T-helper 1 cell treated with Interleukin-12 subunit alpha and Interleukin-12 subunit beta and Interleukin-4 antibody, amounts not matched to agents 30 μg/mL and 1 μg/mL, for 36 hours (primary cell): ENCODE results near the gene VPS18.

Experiments
- H3K27ac Mint-ChIP-seq: one replicate; pipeline ENCODE4 v1.8.0; 2021; ENCODE audit warnings: mild to moderate bottlenecking, mixed read lengths
- H3K27me3 Mint-ChIP-seq: one replicate; pipeline ENCODE4 v1.8.0; 2021; ENCODE audit warnings: low read depth, mixed read lengths
- H3K36me3 Mint-ChIP-seq: one replicate; pipeline ENCODE4 v1.8.0; 2021; ENCODE audit warnings: low read depth, mixed read lengths
- H3K4me1 Mint-ChIP-seq: one replicate; pipeline ENCODE4 v1.8.0; 2021; ENCODE audit warnings: low read depth, mixed read lengths
- H3K4me3 Mint-ChIP-seq: one replicate; pipeline ENCODE4 v1.8.0; 2021; ENCODE audit warnings: mild to moderate bottlenecking, moderate library complexity, mixed read lengths
- H3K9me3 Mint-ChIP-seq: one replicate; pipeline ENCODE4 v1.8.0; 2021; ENCODE audit warnings: mixed read lengths

The VPS18 gene

DNA sequence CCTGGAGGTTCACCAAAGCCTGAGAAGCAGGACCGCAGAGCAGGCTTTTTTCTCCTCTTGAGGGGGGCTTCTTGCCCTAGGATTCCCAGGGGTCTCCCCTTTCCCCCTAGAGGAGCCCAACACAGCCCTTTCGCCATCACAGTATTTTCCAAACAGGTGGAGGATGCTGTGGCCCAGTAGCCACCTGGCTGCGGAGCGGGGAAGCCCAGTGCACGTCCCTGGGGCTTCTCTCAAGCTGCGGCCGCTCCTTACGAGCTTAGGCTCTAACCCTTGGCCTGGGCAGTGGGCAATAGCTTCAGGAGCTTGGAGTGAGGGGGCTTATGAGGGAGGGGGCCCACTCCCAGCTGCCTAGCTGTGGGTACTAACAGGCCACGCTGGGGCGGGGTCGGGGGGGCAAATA lies 23.3 kb downstream of the VPS18 start:
- Mint-ChIP-seq H3K27me3 (peaks cover 9% of the 10 kb centered on the region), H3K9me3 (no peaks in the 10 kb centered on the region), H3K27ac (no peak overlapping the region)

DNA sequence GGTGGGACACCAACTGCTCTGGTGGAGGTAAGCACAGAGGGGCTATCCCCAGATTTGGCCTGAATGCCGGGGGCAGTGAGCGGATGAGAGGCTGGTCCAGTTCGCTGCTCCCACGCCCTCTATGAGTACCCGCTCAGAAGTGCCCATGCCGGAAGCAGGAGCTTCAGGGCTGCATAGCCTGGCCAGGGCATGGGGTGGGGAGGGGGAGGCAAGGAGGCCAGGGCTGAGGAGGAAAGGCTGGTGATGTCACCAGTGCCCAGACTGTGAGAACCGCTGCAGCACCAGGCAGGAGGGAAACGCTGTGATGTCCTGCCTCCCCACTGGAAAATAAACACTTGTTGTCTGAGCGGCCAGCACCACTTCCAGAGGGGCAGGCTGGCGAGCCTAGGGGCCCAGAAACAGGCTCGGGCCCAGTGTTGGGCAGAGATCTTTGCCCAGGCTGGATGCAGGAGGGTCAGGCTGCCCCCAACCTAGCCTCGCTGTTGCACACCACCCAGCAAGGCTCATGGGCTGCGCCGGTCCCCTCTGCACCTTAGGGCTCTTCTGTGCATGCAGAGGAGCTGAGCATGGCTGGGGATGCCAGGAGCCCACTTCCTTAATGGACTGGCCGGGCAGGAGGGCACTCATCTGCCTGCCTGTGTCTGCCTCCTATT lies 24.0 kb downstream of the VPS18 start:
- no peak overlapping the region for H3K27ac Mint-ChIP-seq
- peaks cover 14% of the 10 kb centered on the region for H3K27me3 Mint-ChIP-seq
- H3K4me3 Mint-ChIP-seq: no peak overlapping the region
- no peaks in the 10 kb centered on the region for H3K9me3 Mint-ChIP-seq
- no peaks in the 10 kb centered on the region for H3K4me1 Mint-ChIP-seq
- H3K36me3 Mint-ChIP-seq: no peaks in the 10 kb centered on the region

More for the DNA sequence above, 23.3 kb downstream of the VPS18 start:
- Mint-ChIP-seq H3K4me3 (no peak overlapping the region), H3K4me1 (no peaks in the 10 kb centered on the region), H3K36me3 (no peaks in the 10 kb centered on the region)

DNA sequence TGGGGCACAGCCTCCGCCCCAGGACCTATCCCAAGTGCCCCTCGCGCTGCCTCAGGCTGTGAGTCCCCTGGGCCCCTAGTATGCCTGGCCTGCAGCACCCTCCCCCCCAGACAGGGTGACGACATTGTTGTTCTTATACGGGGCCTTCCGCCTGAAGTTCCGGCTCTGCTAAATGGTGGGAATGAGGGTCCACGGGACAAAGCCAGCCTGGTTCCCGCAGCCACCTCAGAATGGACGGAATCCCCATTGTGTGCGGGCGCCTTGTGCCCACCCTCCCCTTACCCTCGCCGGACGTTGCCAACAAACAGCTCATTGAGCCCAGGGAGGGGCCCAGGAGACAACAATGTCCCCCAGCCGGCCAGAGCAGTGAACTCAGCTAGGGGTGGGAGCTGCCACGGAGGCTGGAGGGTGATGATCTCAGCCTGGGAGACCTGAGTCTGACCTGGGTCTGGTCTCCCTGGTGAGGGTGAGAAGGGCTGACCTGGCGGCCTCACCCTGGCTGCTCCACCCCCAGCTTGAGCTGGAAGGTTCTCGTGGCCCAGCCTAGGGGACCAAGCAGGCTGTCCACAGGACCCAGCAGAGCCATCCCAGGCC lies 24.6 kb downstream of the VPS18 start:
- Mint-ChIP-seq H3K9me3 (no peaks in the 10 kb centered on the region), H3K36me3 (no peaks in the 10 kb centered on the region), H3K4me3 (no peak overlapping the region), H3K27me3 (peaks cover 19% of the 10 kb centered on the region), H3K27ac (no peak overlapping the region), H3K4me1 (no peaks in the 10 kb centered on the region)

DNA sequence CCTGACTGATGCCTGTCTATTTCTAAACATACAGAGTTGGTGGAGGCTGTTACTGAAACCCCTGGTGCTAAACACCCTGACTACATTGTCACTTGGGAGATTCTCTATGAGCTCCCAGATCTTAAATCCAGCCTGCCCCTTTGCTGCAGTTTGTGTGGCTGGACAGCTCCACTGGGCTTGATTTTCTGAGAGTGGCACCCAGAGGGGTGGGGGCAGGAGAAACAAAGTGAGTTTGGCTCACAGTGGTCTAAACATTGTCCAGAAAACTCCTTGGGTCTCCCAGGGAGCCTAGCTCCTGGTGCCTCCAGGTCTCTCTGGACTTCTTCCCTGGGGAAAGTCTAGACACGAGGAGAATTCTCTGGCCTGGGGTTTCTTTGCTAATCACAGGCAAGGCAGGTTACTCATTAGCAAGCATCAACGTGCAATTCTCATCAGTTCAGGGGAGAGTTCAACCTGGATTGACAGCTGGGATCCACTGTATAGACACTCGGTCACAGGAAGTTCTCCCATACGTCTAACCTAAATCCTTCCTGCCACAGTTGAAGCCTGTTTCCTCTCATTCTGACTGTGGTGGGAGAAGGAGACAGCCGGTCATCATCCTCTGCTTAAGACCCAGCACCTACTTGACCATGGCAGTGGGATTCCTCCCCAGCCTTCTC lies 27.8 kb downstream of the VPS18 start:
- Mint-ChIP-seq H3K36me3 (no peaks in the 10 kb centered on the region), H3K9me3 (no peaks in the 10 kb centered on the region), H3K4me1 (peaks cover 6% of the 10 kb centered on the region), H3K27me3 (peaks cover 46% of the 10 kb centered on the region), H3K27ac (no peak overlapping the region), H3K4me3 (no peak overlapping the region)

DNA sequence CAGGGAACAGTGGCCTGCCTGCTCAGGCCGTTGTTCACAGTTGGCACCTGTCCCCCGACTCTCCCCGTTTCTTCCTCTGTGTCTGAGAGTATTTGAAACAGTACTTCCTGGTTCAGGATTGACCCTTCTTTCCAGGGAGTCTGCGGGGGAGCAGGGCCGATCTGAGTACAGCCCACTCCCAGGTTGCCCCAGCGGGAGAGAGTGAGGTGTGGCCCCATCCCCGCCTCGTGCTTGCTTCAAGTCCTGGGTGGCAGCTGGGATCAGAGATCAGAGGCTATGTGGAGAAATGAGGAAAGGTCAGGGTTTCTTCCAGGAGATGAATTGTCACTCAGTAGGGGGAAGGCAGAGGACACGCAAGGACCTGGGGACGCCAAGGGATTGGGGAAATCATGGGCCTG lies 28.4 kb downstream of the VPS18 start:
- no peaks in the 10 kb centered on the region for H3K9me3 Mint-ChIP-seq
- no peaks in the 10 kb centered on the region for H3K36me3 Mint-ChIP-seq
- H3K4me1 Mint-ChIP-seq: peaks cover 9% of the 10 kb centered on the region
- peaks cover 50% of the 10 kb centered on the region for H3K27me3 Mint-ChIP-seq
- no peak overlapping the region for H3K4me3 Mint-ChIP-seq
- no peak overlapping the region for H3K27ac Mint-ChIP-seq

DNA sequence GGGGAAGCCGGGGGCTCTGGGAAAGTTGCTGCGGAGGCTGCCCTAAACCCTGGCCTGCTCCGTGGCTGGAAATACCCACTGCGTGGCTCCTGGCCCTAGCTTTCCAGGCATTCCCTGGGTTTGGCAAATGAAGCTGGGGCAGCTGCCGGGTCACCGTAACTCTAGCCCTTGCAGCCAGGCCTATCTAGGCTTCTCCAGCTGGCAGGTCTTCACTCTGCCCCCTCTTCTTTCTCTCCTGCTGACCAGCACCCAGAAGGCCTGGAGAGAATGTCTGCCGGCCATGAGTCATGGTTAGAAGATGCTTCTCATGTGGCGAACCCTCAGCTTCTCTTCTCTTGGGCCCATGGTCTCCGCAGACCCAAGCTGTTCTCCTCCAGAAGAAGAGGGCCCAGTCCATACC lies 29.3 kb downstream of the VPS18 start:
- Mint-ChIP-seq H3K27ac (no peak overlapping the region), H3K27me3 (peaks cover 56% of the 10 kb centered on the region), H3K4me3 (no peak overlapping the region), H3K9me3 (no peaks in the 10 kb centered on the region), H3K36me3 (no peaks in the 10 kb centered on the region), H3K4me1 (peaks cover 10% of the 10 kb centered on the region)

DNA sequence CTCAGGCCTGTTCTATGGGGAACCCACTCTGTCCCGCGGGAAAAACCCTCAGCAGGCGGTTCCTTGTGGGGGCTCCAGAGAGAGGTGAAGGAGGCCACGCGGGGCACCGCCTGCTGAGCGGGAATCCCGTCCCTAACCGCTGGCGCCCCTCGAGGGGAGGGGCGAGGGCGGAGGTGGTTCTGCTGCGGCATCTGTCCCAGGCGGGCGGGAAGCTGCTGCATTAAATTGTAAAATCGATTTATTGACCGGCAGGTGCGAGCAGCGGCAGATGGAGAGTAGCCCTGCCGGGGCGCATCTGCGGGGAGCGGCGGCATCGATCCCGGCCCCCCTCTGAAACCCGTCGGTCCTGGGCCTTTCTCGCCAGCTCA lies 31.2 kb downstream of the VPS18 start:
- peaks cover 19% of the 10 kb centered on the region for H3K4me1 Mint-ChIP-seq
- H3K4me3 Mint-ChIP-seq: no peak overlapping the region
- peaks cover 71% of the 10 kb centered on the region for H3K27me3 Mint-ChIP-seq
- no peaks in the 10 kb centered on the region for H3K9me3 Mint-ChIP-seq
- no peak overlapping the region for H3K27ac Mint-ChIP-seq
- no peaks in the 10 kb centered on the region for H3K36me3 Mint-ChIP-seq

- peaks cover 24% of the 10 kb centered on the region for H3K4me1 Mint-ChIP-seq
- no peaks in the 10 kb centered on the region for H3K36me3 Mint-ChIP-seq
- H3K27ac Mint-ChIP-seq: no peak overlapping the region
- H3K4me3 Mint-ChIP-seq: no peak overlapping the region
- no peaks in the 10 kb centered on the region for H3K9me3 Mint-ChIP-seq
- H3K27me3 Mint-ChIP-seq: peaks cover 77% of the 10 kb centered on the region
Measured at GRCh38 chr15:40925863-40926658, 31.8 kb downstream of the VPS18 start.

DNA sequence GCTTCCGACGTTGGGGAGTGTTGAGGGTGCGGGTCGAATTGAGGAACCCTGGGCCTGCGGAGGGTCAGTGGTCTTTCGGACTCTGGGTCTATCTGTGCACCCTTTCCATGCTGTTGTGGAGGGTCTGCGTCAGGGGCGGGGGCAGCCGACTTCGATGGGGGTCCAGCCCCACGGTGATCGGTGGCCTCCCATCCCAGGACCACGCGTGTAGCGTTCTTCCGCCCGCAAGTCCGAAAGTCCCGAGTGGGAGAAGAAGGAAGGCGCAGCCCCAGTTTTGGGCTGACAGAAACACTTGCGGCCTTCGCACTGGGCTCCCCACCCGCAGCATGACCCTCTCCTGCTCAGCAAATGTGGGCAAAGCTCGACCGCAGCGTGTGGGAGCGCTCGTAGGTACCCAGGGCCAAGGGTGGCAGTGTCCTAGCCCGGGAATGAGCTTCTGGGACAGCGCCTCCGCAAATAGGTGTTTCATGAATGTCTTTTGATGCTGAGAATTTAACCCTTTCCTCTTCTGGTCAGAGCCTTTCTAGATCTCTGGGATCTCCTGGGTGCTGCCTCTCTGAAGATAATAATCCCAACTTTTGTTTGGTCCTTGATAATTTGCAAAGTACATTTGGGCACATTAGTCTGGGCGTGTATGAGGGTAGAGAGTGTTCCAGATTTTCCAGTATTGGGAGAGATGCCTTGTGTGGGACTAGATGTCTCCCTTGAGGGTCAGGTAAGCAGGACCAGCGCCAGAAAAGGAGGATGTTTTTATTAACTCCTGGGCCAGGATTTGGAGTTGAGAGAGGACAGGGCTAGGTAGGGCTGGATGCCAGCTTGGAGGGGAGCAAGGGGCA lies 32.6 kb downstream of the VPS18 start:
- Mint-ChIP-seq H3K4me3 (peak overlapping the region; percentile 79), H3K36me3 (no peaks in the 10 kb centered on the region), H3K27me3 (peaks cover 82% of the 10 kb centered on the region), H3K9me3 (no peaks in the 10 kb centered on the region), H3K4me1 (peaks cover 27% of the 10 kb centered on the region), H3K27ac (no peak overlapping the region)

DNA sequence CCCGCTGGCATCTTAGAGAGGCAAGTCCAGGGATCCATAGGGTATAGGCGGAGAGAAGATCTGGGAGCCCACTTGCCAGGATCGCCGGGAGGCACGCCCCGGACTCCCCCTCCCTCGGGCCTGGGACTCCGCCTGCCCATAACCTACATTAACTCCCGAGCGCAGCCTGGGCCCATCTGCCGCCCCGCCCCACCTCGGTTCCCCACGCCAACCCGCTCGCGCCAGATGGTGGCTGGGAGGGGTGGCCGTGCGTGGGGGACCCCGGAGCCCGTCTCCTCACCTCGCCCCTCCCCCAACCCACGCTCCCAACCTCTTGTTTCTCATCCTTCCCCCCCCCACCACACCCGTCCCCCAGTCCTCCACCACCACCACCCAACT lies 33.2 kb downstream of the VPS18 start:
- no peak overlapping the region for H3K27ac Mint-ChIP-seq
- peak overlapping the region; percentile 79 for H3K4me3 Mint-ChIP-seq
- H3K4me1 Mint-ChIP-seq: peaks cover 33% of the 10 kb centered on the region
- peaks cover 85% of the 10 kb centered on the region for H3K27me3 Mint-ChIP-seq
- H3K9me3 Mint-ChIP-seq: no peaks in the 10 kb centered on the region
- no peaks in the 10 kb centered on the region for H3K36me3 Mint-ChIP-seq

DNA sequence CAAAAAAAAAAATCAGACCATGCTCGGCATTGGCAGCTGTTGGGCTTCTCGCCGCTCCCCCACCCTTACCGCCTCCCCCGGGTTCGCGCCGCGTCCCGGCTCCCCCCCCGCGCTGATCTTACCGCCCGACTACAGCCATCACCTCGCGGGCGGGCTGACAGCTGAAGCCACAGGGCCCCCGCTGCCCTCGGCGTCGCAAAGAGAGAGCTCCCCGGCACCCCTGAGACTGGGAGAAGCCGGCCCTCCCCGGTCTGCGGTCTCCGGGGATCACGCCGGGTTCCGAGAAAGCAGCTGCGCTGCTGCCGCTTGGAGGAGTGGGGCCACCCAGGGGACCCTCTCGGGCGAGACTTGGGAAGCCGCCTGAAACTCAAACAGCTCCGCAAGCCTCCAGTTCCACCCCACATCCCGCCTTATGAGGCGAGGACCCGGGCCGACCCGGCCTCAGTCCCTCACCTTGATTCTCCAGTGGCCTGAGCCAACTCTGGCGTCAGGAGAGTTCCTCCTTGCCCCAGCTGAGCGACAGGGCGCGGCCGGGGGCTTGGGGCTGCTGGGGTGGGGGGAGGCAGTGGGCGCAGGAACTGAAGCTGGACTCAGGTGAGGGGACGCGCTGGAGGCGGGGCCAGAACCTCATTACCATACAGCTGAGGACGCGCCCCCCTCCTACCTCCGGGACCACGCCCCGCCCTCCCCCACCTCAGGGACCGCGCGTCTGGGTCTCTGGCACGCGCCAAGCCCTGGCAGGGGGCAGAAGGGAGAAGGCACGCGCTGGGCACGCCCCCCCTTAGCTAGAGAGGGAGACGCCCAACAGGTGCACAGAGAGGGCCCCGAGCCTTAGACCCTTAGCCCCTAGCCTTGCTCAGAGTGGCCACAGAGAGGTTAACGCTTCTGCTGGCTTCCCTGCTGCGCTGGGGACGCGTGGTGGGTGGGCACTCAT lies 33.9 kb downstream of the VPS18 start:
- Mint-ChIP-seq H3K36me3 (no peaks in the 10 kb centered on the region), H3K9me3 (no peaks in the 10 kb centered on the region), H3K4me1 (peaks cover 33% of the 10 kb centered on the region), H3K4me3 (peak overlapping the region; percentile 78), H3K27me3 (peaks cover 81% of the 10 kb centered on the region), H3K27ac (no peak overlapping the region)

DNA sequence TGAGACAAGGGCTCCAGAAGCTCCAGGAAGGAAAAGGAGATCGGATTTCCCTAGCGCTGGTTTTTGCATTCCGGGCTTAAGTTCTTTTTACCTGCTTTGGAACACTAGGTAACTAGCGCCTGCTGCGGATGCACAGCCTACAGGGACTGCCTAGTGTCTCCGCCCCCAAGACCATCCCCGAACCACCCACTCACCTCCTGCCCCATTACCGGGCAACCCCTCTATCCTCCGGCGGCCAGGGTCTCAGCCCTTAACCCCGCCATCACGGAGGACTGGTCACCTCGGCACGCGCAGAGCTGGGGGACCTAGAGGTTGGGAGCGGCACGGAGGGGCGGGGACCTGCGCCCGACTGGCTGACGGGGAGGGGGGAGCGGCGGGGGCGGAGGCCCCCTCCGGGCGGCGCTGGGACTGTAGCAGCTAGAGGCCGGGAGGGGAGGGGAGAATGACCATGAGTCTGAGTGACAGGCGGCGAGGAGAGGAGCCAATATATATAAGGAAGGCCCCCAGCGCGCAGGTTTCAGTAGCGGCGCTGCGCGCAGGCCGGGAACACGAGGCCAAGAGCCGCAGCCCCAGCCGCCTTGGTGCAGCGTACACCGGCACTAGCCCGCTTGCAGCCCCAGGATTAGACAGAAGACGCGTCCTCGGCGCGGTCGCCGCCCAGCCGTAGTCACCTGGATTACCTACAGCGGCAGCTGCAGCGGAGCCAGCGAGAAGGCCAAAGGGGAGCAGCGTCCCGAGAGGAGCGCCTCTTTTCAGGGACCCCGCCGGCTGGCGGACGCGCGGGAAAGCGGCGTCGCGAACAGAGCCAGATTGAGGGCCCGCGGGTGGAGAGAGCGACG lies 34.8 kb downstream of the VPS18 start, which contains the start of gene DLL4:
Gene DLL4 (plus strand): TSS at position 520 of the 839 bp plus-strand sequence. CDS start 329 bp downstream, outside the sequence.
- Mint-ChIP-seq H3K9me3 (no peaks in the 10 kb centered on the region), H3K4me1 (peaks cover 36% of the 10 kb centered on the region), H3K27me3 (peaks cover 82% of the 10 kb centered on the region), H3K4me3 (peak within 1 kb of the TSS; percentile 78), H3K36me3 (no peaks in the 10 kb centered on the region), H3K27ac (peak within 1 kb of the TSS; percentile 6)
